ENCODE results near the gene TMEM178A. TPM values are rescaled to one million over a fixed set of nuclear protein-coding genes. Genes with fewer than 3 reads are reported as not detected.
"Not testable (repeated sequence)": the region's sequence is repeated elsewhere in the genome, so short reads cannot be mapped to it uniquely, and the experiment has no call there.

Gene TMEM178A
- total RNA-seq, 2 donors from 2014 or later, result 0.49 to 1.0 TPM

DNA sequence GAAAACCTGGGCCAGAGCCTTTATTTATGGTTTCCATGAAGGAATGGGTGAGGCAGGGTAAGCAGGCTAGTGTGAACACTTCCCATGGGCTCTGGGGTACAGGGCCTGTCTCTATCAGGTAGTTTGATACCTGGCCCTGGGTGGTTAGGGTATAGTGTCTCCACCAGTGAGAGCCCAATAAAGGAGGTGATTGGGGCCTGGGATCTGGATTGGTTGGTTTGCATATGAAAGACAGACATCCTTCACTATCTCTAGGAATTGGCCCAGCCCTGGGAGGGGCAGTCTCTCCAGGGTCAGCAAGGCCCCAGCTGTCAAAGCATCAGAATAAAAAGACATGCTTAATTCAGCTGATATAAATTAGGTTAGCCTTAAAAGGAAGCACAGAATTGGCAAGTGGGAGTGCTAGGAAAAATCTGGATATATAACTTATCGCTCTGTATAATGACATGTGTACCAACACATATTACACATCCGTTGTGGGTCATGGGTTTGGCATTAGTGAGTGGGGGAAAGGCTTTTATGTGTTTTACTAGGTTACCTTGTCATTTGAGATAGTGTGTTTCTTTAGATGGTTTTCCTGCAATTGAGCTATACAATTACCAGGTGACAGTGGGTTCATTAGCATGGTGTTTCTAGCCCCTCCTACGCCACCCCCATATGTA, 18.5 kb upstream of the TMEM178A start:
- Histone ChIP-seq H3K9me3 (no peaks in the 10 kb centered on the region), H3K36me3 (no peaks in the 10 kb centered on the region), H3K4me1 (no peaks in the 10 kb centered on the region), H3K27ac (no peak overlapping the region), H3K27me3 (no peaks in the 10 kb centered on the region), H3K9ac (ENCODE audit: low read depth in 2 of 2, low read length in 2 of 2) (no peak overlapping the region), H3K4me3 (no peak overlapping the region)
- TF ChIP-seq, protein P1, sequence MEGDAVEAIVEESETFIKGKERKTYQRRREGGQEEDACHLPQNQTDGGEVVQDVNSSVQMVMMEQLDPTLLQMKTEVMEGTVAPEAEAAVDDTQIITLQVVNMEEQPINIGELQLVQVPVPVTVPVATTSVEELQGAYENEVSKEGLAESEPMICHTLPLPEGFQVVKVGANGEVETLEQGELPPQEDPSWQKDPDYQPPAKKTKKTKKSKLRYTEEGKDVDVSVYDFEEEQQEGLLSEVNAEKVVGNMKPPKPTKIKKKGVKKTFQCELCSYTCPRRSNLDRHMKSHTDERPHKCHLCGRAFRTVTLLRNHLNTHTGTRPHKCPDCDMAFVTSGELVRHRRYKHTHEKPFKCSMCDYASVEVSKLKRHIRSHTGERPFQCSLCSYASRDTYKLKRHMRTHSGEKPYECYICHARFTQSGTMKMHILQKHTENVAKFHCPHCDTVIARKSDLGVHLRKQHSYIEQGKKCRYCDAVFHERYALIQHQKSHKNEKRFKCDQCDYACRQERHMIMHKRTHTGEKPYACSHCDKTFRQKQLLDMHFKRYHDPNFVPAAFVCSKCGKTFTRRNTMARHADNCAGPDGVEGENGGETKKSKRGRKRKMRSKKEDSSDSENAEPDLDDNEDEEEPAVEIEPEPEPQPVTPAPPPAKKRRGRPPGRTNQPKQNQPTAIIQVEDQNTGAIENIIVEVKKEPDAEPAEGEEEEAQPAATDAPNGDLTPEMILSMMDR (IDR thresholded peaks at IDR 0.05), result no peak
- intact Hi-C loops (cut with DNase I), result no loop called here
- DNase-seq, result no peak

DNA sequence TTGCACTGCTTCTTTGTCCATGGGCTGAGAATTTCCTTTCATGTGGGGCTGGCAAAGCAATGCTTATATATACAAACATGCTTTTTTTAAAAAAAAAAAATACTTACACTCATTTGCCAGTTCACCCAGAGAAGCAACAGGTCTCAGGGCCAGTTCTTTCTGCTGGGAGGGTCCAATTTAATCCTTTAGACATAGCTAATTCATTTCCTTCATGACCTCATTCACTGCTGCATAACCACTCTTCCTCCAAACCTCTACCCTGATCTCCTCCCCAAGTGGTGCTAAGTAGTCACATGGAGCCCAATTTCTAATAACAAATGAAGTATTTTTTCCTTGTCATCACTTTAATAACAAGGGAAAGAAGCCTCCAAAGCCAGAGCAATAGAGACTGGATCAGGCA, 17.1 kb upstream of the TMEM178A start:
- Histone ChIP-seq H3K27ac (no peak overlapping the region), H3K9ac (ENCODE audit: low read depth in 2 of 2, low read length in 2 of 2) (no peak overlapping the region), H3K4me1 (no peaks in the 10 kb centered on the region), H3K27me3 (no peaks in the 10 kb centered on the region), H3K9me3 (no peaks in the 10 kb centered on the region), H3K4me3 (no peak overlapping the region), H3K36me3 (no peaks in the 10 kb centered on the region)
- TF ChIP-seq, protein P1 (IDR thresholded peaks at IDR 0.05), result no peak
- intact Hi-C loops (cut with DNase I), result no loop called here
- DNase-seq, result no peak

DNA sequence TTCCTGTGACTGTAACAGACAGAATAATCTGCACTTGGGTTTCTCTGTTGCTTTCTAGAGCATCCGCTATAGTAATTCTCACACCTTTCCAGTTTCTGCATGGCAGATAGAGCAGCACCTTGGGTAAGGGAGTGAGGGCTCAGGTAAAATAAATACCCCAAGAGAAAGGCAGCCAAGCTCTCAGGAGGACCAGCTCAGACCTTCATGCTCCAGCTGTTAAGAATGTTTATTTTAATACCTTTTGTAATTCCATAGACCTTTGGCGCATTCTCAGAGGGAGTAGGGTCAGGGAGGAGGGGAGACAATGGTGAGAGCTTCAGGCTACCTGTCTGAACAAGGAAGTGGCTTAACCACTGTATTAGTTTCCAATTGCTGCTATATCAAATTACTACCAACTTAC, 16.2 kb upstream of the TMEM178A start:
- no peak overlapping the region for H3K9ac ChIP-seq (ENCODE audit: low read depth in 2 of 2, low read length in 2 of 2)
- H3K4me1 ChIP-seq, result no peaks in the 10 kb centered on the region
- H3K36me3 ChIP-seq, result no peaks in the 10 kb centered on the region
- no peaks in the 10 kb centered on the region for H3K9me3 ChIP-seq
- no peak overlapping the region for H3K4me3 ChIP-seq
- intact Hi-C loops (cut with DNase I), result no loop called here
- DNase-seq, result no peak
- H3K27me3 ChIP-seq, result no peaks in the 10 kb centered on the region
- H3K27ac ChIP-seq, result no peak overlapping the region
- TF ChIP-seq, protein P1 (IDR thresholded peaks at IDR 0.05), result no peak

DNA sequence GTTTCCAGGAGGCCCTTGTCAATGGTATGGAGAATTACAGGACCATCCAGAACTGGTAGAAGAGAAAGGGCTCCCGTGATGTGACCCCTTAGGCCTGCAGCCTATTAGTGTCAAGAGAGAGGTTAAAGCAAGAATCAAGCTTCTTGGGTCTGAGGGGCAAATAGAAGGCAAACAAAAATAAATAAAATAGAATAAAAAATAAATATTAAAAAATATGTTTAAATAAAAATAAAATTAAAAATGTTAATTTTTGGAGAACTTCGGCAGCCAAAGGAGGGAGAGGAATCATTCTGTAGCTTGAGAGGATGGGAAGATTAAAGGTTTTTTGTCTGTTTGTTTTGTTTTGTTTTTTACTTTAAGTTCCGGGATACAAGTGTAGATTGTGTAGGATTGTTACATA, 15.2 kb upstream of the TMEM178A start:
- no peaks in the 10 kb centered on the region for H3K27me3 ChIP-seq
- TF ChIP-seq, protein P1 (IDR thresholded peaks at IDR 0.05), result no peak
- H3K4me3 ChIP-seq, result no peak overlapping the region
- intact Hi-C loops (cut with DNase I), result no loop called here
- DNase-seq, result no peak
- no peaks in the 10 kb centered on the region for H3K36me3 ChIP-seq
- no peaks in the 10 kb centered on the region for H3K9me3 ChIP-seq
- H3K4me1 ChIP-seq, result no peaks in the 10 kb centered on the region
- H3K27ac ChIP-seq, result no peak overlapping the region
- no peak overlapping the region for H3K9ac ChIP-seq (ENCODE audit: low read depth in 2 of 2, low read length in 2 of 2)

DNA sequence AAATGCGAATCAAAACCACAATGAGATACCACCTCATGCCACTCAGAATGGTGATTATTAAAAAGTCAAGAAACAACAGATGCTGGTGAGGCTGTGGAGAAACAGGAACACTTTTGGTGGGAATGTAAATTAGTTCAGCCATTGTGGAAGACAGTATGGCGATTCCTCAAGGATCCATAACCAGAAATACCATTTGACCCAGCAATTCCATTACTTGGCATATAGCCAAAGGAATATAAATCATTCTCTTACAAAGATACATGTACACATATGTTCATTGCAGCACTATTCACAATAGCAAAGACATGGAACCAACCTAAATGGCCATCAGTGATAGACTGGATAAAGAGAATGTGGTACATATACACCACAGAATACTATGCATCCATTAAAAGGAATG, 9.5 kb upstream of the TMEM178A start:
- H3K27ac ChIP-seq; DNase-seq; H3K9me3 ChIP-seq; intact Hi-C loops (cut with DNase I); H3K36me3 ChIP-seq; H3K4me3 ChIP-seq; H3K27me3 ChIP-seq; H3K4me1 ChIP-seq; H3K9ac ChIP-seq (ENCODE audit: low read depth in 2 of 2, low read length in 2 of 2): not testable (repeated sequence)

DNA sequence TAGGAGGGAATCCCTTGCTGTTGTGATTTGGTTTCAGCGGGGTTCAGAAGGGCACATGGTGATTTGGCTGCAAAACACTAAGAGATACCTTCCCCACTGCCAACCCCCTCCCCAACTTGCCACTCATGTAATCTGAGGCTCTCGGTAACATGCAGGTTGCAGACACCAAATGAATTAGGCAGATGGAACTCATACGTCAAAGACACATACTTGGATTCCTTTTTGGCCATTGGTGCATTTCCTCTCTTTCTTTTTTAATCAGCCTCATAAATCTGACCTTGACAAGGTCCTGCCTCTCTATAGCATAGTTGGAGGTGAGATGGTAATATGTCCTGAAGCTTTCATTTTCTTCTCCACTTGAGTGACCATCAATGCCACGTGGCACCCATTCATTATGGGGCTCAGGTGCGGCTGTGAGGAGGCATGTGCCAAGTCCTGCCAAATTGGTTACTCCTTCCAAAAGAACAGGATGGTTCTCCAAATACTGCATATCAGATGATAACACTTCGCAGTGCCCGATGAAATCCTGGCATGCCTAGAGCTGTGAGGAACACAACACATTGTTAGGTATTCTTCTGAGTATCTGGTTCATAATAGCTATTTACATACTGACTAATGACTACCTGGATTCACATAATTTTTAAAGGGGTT, 8.3 kb upstream of the TMEM178A start:
- Histone ChIP-seq H3K9ac (ENCODE audit: low read depth in 2 of 2, low read length in 2 of 2) (no peak overlapping the region), H3K4me3 (no peak overlapping the region), H3K27me3 (no peaks in the 10 kb centered on the region), H3K36me3 (no peaks in the 10 kb centered on the region), H3K27ac (no peak overlapping the region), H3K4me1 (no peaks in the 10 kb centered on the region), H3K9me3 (no peaks in the 10 kb centered on the region)
- intact Hi-C loops (cut with DNase I), result no loop called here
- no peak for DNase-seq
- TF ChIP-seq, protein P1 (IDR thresholded peaks at IDR 0.05), result no peak
